Superior temporal gyrus (tissue), 1 donor: Measurements from ENCODE around the gene DUOX1.

Source experiments
- DNase-seq: peaks from one replicate; pipeline ENCODE4 v3.0.0-alpha.2; 2016; ENCODE audit errors: extremely low spot score

The DUOX1 gene

GRCh38 chr15:45168751-45169551 lies 39.2 kb downstream of the DUOX1 start:
- DNase-seq, result no peak

DNA sequence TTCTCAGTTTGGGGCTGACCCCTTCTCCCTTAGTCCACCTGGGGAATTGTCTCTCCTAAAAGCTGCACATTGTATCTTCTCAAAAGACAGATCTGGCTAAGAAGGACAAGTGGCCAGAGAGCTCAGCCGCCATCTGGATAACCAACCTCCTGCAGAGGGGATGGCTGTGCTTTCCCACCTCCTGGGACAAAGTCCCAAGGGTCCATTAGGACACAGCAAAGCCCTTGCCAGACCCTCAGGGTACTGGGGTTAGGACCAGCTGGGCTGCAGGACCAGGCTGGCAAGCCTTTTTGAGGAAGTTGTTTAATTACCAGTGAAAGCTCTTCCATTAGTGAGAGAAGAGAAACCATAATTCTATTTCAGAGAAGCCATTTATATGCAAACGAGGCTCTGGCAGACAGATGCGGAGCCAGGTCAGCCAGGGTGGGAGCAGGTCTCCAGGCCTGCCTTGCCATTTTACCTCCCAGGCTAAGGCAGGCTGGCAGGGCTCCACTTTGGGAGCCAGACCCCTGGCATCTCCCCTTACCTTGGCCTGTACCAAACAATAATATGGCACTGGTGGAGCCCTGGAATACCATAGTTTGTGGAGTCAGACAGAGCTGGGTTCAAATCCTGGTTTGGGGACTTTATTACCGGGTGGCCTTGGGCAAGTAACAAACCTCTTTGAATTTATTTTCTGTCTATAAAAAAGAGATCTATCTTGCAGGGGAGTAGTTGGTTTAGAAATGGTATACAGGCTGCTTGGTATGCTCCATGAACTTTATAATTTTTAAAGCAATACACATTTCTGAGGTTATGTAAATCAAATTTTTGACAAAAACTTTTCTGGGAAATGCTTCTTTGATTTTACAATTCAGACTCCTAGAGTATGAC lies 40.0 kb downstream of the DUOX1 start:
- no peak for DNase-seq

- no peak for DNase-seq
These were observed 42.1 kb downstream of the DUOX1 start for GRCh38 chr15:45171912-45172311.

- no peak for DNase-seq
These were observed 44.3 kb downstream of the DUOX1 start for GRCh38 chr15:45174069-45174468.

GRCh38 chr15:45174577-45174976 lies 44.8 kb downstream of the DUOX1 start:
- no peak for DNase-seq

- no peak for DNase-seq
These were observed 47.5 kb downstream of the DUOX1 start for GRCh38 chr15:45177285-45177684.

DNA sequence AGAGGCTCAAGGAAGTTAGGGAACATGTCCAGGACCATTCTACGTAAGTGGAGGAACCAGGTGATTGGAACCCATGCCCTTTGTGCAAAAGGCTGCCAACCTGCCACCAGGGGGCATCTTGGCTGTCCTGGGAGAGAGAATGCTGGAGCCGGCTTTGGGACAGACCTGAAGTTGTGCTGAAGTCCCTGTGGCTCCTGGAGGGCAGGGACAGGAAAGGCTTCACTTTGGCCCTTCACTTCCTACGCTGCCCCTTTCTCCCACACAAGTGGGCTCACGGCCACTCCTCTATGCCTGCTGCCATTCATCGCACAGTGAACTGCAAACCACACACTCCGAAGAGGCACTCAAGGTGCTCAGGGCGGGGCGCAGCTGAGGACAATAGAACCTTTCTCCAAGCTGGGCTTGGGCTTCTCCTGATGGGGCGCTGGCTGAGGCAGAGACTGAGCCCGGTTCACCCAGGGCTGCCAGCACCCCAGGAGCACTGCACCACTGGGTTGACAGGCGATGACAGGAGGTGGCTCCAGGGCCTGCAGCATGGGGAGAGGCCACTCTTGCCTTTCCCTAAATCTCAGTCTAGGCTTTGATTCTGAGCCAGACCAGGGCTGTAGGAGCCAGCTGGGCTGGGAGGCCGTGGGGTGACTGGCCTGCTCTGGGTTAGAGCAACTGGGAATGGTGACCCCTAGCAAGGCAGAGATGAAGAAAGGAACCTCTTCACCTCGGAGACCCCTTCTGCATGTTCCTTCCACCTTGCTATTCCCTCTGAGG lies 49.6 kb downstream of the DUOX1 start:
- no peak for DNase-seq

GRCh38 chr15:45180201-45180600 lies 50.4 kb downstream of the DUOX1 start:
- DNase-seq, result no peak

DNA sequence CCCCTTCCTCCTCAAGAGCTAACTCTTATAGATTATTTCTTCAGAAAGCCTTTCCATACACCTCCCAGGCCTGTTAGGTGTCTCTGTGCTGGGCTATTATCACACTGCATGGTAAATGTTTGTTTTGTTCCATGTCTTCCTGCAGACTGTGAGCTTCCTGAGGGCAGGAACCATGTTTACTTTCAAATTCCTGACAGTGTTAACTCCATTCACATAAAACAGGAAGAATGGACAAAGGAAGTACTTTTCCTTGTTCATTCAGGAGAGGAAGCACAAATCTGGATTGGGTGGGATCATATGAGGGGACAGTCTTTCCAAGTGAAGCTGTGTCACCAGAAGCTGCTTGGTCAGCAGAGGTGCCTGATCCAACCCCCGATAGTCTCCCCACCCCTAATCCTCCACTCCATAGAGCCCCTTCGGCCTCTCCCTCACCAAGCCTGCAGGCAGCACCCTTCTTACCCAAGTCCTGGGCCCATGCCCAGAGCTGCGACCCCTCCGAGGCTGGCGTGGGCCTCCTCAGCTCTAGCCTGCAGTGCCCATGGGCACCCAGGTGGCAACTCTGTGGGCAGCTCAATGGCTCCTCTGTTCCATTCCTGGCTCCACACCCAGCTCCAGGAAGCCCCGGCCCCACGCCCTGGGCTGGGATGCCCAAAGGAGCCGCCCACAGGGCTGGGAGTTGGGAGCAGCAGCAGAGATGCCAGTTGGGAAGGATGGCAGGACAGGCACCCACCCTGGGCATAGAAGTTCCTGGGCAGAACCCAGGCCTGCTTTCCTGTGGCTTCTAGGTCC lies 51.0 kb downstream of the DUOX1 start:
- DNase-seq, result no peak

- no peak for DNase-seq
These were observed 51.9 kb downstream of the DUOX1 start for GRCh38 chr15:45181491-45182285.

DNA sequence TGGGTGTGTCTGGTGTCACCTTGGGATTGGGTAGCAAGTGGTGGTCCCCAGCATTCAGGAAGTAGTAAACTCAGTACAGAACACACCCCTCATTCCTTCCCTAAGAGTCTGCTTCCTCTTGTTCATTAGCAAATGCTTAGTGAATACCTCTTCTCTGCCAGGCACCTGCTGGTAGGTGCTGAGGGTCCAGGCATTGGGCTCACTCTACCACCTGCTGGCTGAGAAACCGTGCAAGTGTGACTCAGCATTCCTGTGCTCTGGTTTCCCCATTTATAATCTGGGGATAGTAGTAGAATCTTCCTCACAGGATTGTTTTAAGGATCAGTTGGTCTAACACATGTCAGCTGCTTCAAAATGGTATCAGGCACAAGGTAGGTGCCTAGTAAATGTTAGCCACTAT lies 53.2 kb downstream of the DUOX1 start:
- DNase-seq, result no peak

DNA sequence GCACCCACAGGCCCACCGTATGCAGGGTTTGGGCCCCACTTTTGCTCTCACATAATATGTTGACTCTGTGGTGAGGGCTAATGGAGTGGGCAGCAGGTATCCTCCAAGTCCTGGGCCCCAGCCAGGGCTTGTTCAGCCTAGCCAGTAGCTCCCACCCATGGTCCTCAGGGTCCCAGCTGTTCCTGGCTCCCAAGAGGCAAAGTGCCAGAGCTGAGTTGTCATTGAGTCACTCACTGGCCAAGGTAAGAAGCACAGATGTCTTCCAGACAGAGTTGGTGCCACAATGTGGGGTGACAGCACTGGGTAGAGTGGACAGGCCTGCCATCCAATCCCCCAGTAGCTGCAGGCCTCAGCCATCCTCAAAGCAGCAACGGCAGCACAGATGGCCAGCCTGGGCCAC lies 53.7 kb downstream of the DUOX1 start:
- no peak for DNase-seq

DNA sequence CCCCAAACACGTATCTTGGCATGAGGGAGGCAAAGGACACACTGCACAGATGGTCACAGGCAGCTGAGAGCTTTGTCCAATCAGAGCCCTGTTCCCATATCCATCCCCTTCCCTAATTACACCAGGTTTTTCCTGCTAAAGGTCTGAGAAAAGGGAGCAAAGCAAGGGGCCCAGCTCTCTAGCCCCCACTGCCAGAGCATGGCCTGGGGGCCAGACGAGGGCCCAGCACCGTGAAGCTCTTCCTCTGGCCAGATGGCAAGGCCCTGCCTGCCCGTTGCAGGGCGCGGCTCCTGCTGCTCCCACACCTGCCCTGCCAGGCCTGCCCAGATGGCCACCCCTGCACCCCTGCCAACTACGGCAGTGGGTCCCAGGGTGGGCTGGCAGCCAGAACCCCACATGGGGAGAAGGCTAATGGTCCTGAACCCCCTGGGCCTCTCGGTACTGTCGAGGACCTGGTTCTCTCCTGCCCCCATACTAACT lies 54.8 kb downstream of the DUOX1 start:
- no peak for DNase-seq

GRCh38 chr15:45185069-45185779 lies 55.4 kb downstream of the DUOX1 start:
- no peak for DNase-seq

GRCh38 chr15:45185903-45186770 lies 56.3 kb downstream of the DUOX1 start:
- no peak for DNase-seq

DNA sequence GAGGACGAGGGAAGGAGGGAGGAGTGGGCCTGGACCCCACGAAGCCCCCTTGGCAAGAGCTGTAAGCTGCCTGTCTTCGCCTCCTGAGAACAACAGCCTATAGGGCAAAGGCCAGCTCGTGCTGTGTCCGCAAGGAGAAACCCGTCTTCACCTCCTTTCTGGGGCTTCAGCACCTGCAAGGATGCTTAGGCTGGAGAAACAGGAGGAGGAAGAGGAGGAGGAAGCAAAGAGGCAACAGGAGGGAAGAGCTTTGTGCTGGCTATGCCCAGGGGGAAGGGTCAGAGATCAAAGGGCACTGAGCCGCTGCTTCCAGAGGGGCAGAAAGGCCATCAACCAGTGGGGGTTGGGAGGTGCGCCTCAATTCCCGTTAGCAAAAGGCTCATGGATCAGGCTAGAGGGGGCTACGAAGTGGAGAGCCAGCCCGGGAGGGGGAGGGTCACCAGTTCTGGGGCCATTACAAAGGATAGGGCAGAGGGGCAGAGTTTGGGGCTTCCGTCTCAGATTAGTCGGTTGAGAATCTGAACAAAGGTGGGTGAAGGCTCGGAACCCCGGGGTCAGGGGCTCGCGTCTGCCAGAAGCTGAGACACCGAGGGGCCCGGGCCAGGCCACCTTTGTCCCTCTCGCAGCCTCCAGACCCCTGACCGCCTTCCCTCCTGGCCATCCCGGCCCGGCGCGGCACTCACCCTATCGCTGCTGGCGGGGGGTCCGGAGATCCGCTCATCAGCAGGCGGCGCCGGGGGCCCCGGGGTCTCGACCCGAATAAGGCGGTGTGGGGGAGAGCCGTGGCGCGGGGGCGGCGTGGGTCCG lies 57.2 kb downstream of the DUOX1 start:
- DNase-seq, result no peak

GRCh38 chr15:45187578-45187893 lies 57.7 kb downstream of the DUOX1 start:
- no peak for DNase-seq
